BLaER1 (cell line): Measurements from ENCODE around the gene ARHGEF17.

Experiments
- H3K27ac ChIP-seq: shearing (Covaris generic); formaldehyde crosslinking; 2 replicates; pipeline ENCODE4 v1.8.1; 2022
- H3K27me3 ChIP-seq: shearing (Covaris generic); formaldehyde crosslinking; 2 replicates; pipeline ENCODE4 v1.8.1; 2022
- H3K36me3 ChIP-seq: shearing (Covaris generic); formaldehyde crosslinking; 2 replicates; pipeline ENCODE4 v1.8.1; 2022
- H3K4me1 ChIP-seq: shearing (Covaris generic); formaldehyde crosslinking; 2 replicates; pipeline ENCODE4 v1.8.1; 2022
- H3K4me2 ChIP-seq: shearing (Covaris generic); formaldehyde crosslinking; 2 replicates; pipeline ENCODE4 v1.8.1; 2022
- H3K4me3 ChIP-seq: shearing (Covaris generic); formaldehyde crosslinking; 2 replicates; pipeline ENCODE4 v1.8.1; 2022
- H3K9ac ChIP-seq: shearing (Covaris generic); formaldehyde crosslinking; 2 replicates; pipeline ENCODE4 v1.8.1; 2022
- H3K9me3 ChIP-seq: shearing (Covaris generic); formaldehyde crosslinking; 2 replicates; pipeline ENCODE4 v1.8.1; 2022
- H4K20me1 ChIP-seq: shearing (Covaris generic); formaldehyde crosslinking; 2 replicates; pipeline ENCODE4 v1.8.1; 2022
- Cebpa-rat ChIP-seq: shearing (Covaris generic); IDR thresholded peaks from 2 replicates; pipeline ENCODE4 v1.8.1; 2022

Gene ARHGEF17

DNA sequence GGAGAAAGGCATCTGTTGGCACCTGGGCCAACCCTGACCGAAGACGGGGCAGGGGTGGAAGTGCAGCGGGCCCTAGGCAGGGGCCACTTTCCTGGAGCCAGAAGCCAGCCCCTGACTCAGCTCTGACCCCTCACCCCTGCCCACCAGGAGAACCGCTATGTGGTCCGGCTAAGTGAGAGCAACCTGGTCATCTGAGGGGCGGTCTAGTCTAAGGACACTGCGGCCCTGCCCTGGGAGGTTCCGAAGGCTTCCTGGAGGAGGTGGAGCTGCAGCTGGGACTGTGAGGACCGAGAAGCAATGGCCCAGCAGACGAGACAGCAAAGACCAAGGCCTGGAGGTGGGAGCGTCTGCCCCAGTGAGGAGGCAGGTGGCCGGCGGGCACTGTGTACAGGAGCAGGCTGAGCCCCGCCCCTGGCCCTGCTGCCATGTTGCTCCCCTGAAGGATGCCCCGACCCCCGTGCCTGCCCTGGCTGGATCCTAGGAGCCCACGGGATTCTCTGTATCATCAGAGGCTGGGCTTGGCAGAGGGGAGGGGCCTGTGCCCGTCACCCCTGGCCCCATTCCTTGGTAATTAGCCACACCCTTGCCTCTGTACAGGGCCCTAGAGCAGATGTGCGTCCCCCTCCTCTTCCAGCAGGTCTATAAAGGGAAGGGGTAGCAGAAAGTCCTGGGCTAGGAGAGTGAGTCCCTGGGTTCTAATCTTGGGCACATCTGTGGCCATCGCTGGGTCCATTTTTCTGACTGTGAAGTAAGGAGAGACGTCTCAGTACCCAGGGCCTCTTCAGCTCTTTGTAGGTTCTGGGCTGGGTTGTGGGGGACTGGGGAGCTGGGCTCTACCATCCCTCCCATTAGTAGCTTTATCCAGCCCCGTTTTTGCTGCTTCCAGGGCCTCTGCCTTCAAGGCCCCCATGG is 87.5 kb downstream of the ARHGEF17 start:
- Histone ChIP-seq H4K20me1 (peaks cover 49% of the 10 kb centered on the region), H3K4me1 (peaks cover 54% of the 10 kb centered on the region), H3K27me3 (no peaks in the 10 kb centered on the region), H3K9ac (0 out of 2 replicates have a peak overlapping the region, but pooled peaks have one; percentile 10), H3K4me2 (no peak overlapping the region), H3K4me3 (no peak overlapping the region), H3K9me3 (no peaks in the 10 kb centered on the region), H3K36me3 (peaks cover 89% of the 10 kb centered on the region), H3K27ac (no peak overlapping the region)
- no peak for TF ChIP-seq Cebpa-rat

DNA sequence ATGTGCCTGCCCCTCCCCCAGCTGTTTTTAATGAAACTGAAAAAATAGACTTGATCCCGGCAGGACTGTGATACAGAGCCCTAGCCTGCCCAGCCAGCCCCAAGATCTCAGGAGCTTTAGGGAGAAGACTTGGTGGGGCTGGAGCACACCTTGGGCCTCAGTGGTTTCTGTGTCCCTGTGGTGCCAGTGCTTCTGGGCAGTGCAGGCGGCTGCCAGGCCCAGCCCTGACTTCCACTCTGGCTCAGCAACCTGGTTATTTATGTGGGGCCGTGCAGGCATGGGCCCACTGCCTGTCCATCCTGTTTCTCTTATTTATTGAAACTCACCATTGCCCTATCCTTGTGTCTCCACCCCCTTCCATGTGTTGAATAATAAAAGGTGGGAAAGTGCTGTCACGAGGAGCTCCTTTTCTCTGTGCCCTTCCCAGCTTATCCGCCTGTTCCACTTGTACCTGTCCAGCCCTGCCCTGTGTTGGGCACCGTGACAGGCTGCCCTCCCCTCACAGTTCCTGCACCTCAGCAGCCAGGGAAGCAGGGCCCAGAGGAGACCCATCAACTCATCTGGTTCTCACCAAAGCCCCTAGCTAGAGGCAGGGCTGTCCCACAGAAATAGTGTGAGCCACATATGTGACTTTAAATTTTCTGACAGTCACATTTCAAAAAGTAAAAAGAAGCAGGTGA is 88.3 kb downstream of the ARHGEF17 start:
- Histone ChIP-seq H3K36me3 (peaks cover 87% of the 10 kb centered on the region), H3K27ac (0 out of 2 replicates have a peak overlapping the region, but pooled peaks have one; percentile 9), H3K27me3 (no peaks in the 10 kb centered on the region), H3K9ac (no peak overlapping the region), H4K20me1 (peaks cover 41% of the 10 kb centered on the region), H3K4me3 (no peak overlapping the region), H3K9me3 (no peaks in the 10 kb centered on the region), H3K4me2 (no peak overlapping the region), H3K4me1 (peaks cover 45% of the 10 kb centered on the region)
- TF ChIP-seq Cebpa-rat, result no peak

DNA sequence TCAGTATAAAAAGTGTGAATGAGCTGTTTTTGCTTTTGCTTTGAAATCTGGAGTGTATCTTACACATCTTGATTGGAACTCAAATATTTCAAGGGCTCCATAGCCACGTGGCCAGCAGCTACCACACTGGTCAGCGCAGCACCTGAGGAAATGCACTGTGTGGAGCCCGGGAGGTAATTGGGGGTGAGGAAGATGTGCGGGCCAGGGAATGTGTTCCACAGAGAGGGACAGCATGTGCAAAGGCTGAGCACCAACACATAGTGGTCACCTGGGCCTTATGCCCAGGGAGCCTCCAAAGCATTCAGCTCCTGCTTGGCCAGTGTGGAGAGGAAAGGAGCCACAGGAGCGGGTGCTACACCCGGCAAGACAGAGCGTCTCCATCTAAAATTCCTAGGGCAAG is 88.9 kb downstream of the ARHGEF17 start:
- TF ChIP-seq Cebpa-rat, result no peak
- H3K27me3 ChIP-seq, result no peaks in the 10 kb centered on the region
- peaks cover 39% of the 10 kb centered on the region for H4K20me1 ChIP-seq
- peaks cover 87% of the 10 kb centered on the region for H3K36me3 ChIP-seq
- H3K27ac ChIP-seq, result no peak overlapping the region
- peaks cover 39% of the 10 kb centered on the region for H3K4me1 ChIP-seq
- H3K9ac ChIP-seq, result no peak overlapping the region
- H3K4me2 ChIP-seq, result no peak overlapping the region
- H3K9me3 ChIP-seq, result no peaks in the 10 kb centered on the region
- no peak overlapping the region for H3K4me3 ChIP-seq

DNA sequence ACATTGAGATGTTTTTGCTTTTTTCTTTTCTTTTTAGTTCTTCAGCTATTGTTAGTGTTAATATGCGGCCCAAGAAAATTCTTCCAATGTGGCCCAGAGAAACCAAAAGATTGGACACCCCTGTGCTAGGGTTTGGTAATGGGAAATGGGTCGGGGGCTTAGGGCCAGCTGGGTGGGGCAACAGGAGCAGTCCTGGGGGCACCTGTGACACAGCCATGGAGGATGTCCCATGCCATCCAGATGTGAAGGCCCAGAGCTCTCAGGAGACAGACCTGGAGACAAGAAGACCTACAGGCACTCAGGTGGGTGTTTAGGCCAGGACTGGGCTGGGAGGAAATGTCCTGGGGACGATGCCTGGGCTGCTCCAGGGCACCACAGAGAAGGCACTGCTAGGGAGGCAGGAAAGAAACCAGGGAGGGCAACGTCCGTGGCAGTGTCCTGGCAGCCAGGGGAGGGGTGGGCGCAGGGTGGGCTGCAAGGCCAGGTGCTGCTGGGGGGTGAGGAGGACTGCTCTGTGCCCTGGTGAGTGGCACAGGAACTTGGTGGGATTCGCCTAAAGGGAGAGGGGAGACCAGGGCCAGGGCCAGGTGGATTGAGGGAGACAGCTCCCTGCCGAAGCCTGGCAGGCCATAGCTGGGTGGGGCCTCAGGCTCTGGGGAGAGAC is 89.5 kb downstream of the ARHGEF17 start:
- Histone ChIP-seq H3K36me3 (peaks cover 86% of the 10 kb centered on the region), H3K27ac (no peak overlapping the region), H3K4me3 (no peak overlapping the region), H3K27me3 (no peaks in the 10 kb centered on the region), H3K4me1 (peaks cover 33% of the 10 kb centered on the region), H3K9me3 (no peaks in the 10 kb centered on the region), H3K4me2 (no peak overlapping the region), H4K20me1 (peaks cover 32% of the 10 kb centered on the region), H3K9ac (no peak overlapping the region)
- TF ChIP-seq Cebpa-rat, result no peak

DNA sequence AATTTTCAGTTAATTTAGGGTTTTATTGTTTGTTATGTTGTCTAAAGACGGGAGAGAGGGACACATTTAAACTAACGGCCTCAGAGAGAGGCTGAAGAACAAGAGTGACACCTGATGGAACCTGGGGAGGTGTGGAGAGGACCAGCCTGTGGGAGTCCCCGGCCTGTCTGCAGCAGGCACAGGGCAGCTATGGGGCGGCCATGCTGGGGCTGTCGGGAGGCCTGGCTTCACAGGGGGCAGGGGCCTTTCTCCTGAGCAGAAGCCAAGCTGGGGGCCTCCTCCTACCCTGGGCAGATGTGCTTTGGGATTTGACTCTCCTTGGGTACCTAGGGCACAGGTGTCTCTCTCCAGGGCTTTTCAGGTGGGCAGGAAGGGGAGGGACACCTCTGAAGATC is 90.1 kb downstream of the ARHGEF17 start:
- H3K4me1 ChIP-seq, result peaks cover 28% of the 10 kb centered on the region
- no peaks in the 10 kb centered on the region for H3K27me3 ChIP-seq
- H3K9ac ChIP-seq, result no peak overlapping the region; the same call in 1 of the 2 replicates
- H3K9me3 ChIP-seq, result no peaks in the 10 kb centered on the region
- no peak overlapping the region for H3K27ac ChIP-seq
- no peak overlapping the region for H3K4me3 ChIP-seq
- no peak for TF ChIP-seq Cebpa-rat
- H3K4me2 ChIP-seq, result peak overlapping the region; percentile 57; the same call in 1 of the 2 replicates
- peaks cover 86% of the 10 kb centered on the region for H3K36me3 ChIP-seq
- H4K20me1 ChIP-seq, result peaks cover 27% of the 10 kb centered on the region

DNA sequence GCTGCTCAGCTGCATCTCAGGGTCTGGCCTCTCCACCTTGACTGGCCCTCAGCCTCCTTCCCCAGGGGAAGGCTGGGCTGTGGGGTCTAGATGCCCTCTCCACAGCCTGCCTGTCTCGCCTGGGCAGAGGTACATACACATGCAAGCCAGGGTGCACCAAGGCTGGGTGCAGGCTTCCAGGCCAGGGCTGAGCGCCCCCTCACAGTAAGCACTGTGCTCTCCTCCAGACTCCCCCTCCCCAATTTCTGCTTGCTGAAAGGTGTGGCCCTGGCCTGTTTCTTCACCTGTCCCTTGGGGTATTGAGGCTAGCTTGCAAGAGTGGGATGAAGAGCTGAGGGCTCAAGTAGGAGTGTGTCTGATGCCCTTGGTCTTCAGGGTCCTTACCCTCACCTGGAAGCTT is 90.6 kb downstream of the ARHGEF17 start:
- Histone ChIP-seq H3K27ac (peak overlapping the region; percentile 43), H3K4me2 (peak overlapping the region; percentile 57), H3K9ac (0 out of 2 replicates have a peak overlapping the region, but pooled peaks have one; percentile 17), H3K9me3 (no peaks in the 10 kb centered on the region), H3K36me3 (peaks cover 91% of the 10 kb centered on the region), H4K20me1 (peaks cover 24% of the 10 kb centered on the region), H3K27me3 (no peaks in the 10 kb centered on the region), H3K4me3 (no peak overlapping the region), H3K4me1 (peaks cover 24% of the 10 kb centered on the region)
- no peak for TF ChIP-seq Cebpa-rat

DNA sequence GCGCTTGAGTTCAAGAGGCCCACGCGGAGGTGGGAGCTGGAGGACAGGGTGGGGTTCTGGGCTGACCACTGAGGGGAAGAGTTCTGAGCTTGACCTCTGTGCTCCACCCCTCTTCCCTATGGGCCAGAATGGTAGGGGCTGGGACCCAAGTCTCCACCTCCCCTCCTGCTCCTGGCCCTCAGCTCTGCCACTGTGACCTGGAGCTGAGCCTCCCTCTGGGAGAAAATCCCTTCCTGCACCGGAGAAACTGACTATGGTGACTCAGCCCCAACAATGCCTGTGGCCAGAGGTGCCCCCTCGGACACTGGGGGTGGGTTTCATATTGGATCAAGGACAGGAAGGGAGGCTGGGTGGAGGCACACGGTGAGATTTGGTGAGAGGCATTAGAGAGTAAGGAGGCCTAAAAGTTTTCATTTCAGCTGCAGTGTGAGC is 91.1 kb downstream of the ARHGEF17 start:
- TF ChIP-seq Cebpa-rat, result no peak
- Histone ChIP-seq H3K4me3 (no peak overlapping the region), H3K27me3 (no peaks in the 10 kb centered on the region), H3K9ac (peak overlapping the region; percentile 17; the same call in 1 of the 2 replicates), H3K4me2 (peak overlapping the region; percentile 57), H3K4me1 (peaks cover 24% of the 10 kb centered on the region), H3K36me3 (peaks cover 91% of the 10 kb centered on the region), H3K9me3 (no peaks in the 10 kb centered on the region), H3K27ac (peak overlapping the region; percentile 43), H4K20me1 (peaks cover 24% of the 10 kb centered on the region)

DNA sequence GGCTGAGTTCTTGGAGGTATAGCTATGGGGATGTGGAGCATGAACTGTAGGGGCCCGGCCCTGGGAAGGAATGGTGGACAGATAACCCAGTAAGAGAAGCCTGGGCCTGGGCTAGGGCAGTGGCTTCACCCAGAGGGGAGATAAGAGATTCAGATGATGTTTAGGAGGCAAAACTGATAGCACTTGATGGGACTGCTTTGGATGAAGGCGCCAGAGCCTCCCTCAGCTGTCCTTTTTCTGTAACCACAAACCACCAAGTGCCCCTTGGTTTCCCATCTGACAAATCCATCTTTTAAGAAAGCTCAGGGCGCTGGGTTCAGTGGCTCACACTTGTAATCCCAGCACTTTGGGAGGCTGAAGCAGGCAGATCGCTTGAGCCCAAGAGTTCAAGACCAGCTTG is 91.6 kb downstream of the ARHGEF17 start:
- H4K20me1 ChIP-seq, result peaks cover 20% of the 10 kb centered on the region
- H3K4me2 ChIP-seq, result peak overlapping the region; percentile 57
- H3K27me3 ChIP-seq, result no peaks in the 10 kb centered on the region
- no peak for TF ChIP-seq Cebpa-rat
- H3K27ac ChIP-seq, result peak overlapping the region; percentile 43
- no peak overlapping the region for H3K4me3 ChIP-seq
- peaks cover 89% of the 10 kb centered on the region for H3K36me3 ChIP-seq
- peaks cover 24% of the 10 kb centered on the region for H3K4me1 ChIP-seq
- no peaks in the 10 kb centered on the region for H3K9me3 ChIP-seq
- H3K9ac ChIP-seq, result peak overlapping the region; percentile 17; the same call in 1 of the 2 replicates

DNA sequence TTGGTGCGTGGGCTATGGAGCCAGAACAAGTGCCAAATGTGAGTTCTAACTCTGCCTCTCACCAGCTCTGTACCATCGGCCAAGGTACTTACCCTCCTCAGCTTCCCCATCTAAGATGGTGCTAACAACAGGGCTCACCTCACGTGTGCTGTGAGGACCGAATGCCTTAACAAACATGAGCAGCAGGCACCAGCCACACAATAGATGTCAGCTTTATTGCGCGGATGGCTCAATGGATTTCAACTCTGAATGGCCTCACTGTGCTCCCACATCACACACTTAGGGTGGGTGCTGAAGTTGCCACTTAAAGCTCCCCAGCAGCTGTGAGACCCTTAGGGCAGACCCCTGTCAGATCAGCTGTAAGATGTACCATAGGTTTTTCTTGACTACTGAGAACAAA is 92.2 kb downstream of the ARHGEF17 start:
- no peak overlapping the region for H3K9ac ChIP-seq
- no peak overlapping the region for H3K4me3 ChIP-seq
- no peak overlapping the region for H3K4me2 ChIP-seq
- H3K9me3 ChIP-seq, result no peaks in the 10 kb centered on the region
- peaks cover 24% of the 10 kb centered on the region for H3K4me1 ChIP-seq
- H3K27me3 ChIP-seq, result no peaks in the 10 kb centered on the region
- peaks cover 89% of the 10 kb centered on the region for H3K36me3 ChIP-seq
- no peak overlapping the region for H3K27ac ChIP-seq
- TF ChIP-seq Cebpa-rat, result no peak
- peaks cover 20% of the 10 kb centered on the region for H4K20me1 ChIP-seq
